Effector CD8-positive, alpha-beta T cell (primary cell): Measurements from ENCODE around the gene NUDT4.
"Not testable (repeated sequence)": the region's sequence is repeated elsewhere in the genome, so short reads cannot be mapped to it uniquely, and the experiment has no call there.

ENCODE experiments used
- DNase-seq: peaks from one replicate; lab custom pipeline; 2025; lab: John Stamatoyannopoulos, UW

Gene NUDT4

DNA sequence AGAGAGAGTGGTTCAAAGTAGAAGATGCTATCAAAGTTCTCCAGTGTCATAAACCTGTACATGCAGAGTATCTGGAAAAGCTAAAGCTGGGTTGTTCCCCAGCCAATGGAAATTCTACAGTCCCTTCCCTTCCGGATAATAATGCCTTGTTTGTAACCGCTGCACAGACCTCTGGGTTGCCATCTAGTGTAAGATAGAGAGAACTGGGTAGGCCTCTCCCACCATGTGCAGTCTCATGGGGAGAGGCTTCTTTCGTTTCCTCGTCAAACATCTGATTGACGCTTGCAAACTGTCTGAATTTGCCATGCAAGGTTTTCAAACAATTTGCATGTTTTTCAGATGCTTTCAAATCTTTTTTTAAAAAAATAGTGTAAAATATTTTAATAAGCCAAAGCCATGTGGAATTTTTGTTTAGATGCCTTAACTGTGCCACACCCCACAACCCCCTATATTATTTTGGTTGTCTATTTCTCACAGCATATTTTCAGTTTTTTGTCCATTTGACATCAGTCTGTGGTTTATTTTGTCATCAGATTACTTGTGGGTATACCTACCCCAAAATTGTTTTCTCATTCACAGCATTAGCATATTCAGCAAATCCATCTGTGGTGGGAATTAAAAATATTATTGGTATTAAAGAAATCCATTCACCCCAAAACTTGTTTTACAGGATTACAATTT, 21.6 kb downstream of the NUDT4 start:
- not testable (repeated sequence) for DNase-seq

- DNase-seq: no peak
Measured at GRCh38 chr12:93402333-93403311, 24.9 kb downstream of the NUDT4 start.

DNA sequence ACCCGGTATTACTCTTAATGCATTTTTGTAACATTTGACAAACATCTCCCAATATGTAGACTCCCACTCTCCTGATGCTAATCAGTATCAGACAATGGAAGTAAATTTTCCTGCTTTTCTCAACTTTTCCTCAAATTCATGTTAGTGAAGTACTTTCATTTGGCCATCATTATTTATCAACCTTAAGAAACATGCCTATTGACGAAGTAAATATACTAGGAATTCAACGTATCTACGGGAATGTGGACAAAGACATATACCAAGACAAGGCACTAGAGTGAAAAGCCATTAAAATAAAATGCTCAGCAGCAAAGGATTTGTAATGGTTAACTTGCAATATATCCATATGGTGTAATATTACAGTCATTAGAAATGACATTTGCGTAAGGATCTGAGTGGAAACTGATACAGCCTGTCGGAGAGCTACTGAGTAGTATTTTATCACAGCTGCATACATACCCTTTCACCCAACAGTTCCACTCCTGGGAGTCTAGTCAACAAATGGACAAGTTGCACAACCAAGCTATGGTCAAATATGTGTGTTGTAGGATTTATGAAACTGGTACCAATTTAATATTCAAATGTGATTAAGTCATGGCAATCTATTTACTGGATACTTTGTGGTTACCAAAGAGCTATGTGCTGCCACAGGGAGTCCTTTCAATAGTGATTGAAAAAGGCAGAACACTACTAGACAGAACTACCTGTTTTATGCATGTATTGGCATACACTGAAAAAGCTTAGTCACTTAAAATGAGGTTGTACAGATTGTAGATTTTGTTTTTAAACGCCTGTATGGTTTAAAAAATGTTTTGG, 26.5 kb downstream of the NUDT4 start:
- no peak for DNase-seq

DNA sequence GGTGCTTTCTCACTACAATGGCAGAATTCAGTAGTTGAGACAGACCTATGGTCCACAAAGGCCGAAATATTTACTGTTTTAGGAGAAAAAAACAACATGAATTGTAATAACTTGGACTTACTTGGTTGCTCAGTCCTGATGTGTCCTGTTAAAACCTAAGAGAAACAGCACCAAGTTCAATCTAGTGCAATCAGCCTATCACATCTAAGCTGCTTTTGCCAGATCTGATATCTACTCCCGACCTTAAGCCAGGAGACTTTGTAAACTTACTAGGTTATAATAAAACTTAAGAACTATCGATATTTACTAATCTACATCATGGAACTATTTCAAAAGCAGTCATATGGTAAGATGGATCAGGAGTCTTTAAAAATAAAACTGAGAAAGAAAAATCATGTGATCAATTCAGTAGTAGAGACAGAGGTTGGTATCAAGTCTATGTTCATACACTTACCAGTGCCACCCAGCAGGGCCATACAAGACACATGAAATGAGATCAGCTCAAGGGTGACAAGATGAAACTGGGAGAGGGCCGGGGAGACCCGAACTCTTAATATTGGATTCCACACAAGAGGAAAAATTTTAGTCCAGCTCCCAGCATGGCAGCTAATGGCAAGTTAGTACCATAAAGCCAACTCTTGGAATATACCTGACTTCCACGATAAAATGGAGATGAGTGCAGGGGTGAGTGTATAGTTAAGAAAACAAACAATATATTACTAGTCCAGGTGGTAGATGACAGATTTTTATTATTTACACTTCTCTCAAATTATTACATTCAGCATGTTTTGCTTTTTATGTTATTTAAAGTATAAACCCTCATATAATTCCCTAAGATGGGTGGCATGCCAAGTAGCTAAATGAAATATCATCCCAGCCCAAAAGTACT, 27.5 kb downstream of the NUDT4 start:
- no peak for DNase-seq

DNA sequence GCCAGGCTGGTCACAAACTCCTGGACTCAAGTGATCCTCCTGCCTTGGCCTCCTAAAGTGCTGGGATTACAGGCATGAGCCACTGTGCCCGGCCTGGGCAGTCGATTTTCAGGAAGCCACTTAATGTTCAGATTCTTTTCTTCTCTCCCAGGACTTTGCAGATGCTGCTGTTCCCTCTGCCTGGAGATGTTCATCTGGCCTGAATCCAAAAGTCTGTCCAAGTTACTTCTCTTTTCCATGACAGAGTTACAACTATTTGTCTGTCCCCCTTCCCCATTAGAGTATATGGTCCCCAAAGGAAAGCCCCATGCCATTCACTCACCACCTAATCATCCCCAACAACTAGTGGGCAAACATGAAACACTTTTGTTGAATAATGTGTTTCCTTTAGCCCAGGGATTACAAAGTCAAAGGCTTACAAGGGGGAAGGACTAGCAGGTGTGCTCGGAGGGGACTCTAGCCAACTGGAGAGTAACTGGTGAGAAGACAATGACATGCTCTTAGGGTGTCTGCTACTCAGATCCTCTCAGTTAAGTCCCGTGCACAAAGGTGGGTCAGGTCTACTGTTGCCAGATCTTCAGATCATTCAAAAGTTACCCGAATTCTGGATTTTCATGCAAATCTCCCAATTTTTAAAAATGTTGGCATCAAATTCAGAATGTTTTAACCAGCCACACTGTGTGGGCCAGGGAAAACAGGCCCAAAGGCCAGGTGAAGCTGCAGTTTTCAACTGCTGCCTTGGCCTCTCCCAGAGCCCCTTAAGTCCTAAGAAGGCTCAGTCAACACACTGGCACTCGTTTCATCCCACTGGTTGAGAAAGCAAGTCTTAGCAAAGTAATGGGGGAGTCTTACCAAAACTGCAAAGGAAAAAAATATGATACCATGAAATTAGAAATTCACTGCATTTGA, 29.6 kb downstream of the NUDT4 start:
- DNase-seq: no peak

DNA sequence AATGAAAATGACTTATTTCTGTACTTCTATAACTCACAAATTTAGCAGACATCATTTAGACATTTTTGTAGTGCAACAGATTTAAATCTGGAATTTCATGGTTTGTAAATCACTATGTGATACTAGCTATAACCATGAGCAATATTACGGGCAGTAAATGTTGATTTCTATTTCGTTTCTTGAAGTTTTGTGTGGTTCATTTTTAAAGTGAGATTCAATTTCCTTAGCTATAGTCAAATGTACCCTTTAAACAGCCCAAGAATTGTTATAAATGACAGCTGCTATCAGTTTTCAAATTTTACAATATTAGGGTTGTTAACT, 30.2 kb downstream of the NUDT4 start:
- no peak for DNase-seq

DNA sequence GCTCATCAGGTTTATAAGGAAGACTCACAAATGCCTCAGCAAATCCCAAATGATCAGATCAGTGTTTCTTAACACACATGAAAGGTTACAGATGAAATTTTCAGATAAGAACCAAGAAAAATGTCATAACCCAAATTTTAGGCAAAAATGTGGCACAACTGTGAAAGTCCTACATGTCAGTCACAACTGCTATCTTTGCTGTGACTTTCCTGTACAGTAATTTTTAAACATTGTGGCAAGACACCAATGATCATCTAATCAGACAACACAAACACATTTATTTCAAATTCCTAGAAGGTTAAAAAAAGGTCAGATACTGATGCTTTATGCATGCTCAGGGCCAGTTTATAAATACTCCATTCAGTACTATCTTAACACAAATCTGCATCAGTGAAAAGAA, 31.1 kb downstream of the NUDT4 start:
- DNase-seq: no peak

GRCh38 chr12:93409343-93410187, 31.8 kb downstream of the NUDT4 start:
- DNase-seq: not testable (repeated sequence)

GRCh38 chr12:93411060-93411459, 33.3 kb downstream of the NUDT4 start:
- DNase-seq: not testable (repeated sequence)

DNA sequence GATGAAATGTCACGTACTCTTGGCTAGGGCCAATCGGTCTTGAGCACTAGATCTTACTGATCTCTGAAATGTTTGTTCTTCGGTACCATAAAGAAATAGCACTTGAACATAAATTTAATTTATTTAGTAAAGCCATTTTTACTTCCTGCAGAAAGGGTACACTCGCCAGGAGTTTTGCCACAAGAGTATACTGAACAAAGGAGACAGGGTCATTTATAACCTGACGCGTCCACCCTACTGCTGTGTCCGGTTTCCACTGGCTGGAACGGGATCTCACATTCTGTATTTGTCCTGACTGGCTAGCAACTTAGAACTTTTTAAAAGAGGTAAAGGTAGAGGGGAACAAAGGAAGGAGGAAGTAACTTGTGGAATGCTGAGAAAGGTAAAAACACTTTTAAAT, 34.7 kb downstream of the NUDT4 start:
- DNase-seq: not testable (repeated sequence)

GRCh38 chr12:93413064-93413463, 35.3 kb downstream of the NUDT4 start:
- DNase-seq: no peak

DNA sequence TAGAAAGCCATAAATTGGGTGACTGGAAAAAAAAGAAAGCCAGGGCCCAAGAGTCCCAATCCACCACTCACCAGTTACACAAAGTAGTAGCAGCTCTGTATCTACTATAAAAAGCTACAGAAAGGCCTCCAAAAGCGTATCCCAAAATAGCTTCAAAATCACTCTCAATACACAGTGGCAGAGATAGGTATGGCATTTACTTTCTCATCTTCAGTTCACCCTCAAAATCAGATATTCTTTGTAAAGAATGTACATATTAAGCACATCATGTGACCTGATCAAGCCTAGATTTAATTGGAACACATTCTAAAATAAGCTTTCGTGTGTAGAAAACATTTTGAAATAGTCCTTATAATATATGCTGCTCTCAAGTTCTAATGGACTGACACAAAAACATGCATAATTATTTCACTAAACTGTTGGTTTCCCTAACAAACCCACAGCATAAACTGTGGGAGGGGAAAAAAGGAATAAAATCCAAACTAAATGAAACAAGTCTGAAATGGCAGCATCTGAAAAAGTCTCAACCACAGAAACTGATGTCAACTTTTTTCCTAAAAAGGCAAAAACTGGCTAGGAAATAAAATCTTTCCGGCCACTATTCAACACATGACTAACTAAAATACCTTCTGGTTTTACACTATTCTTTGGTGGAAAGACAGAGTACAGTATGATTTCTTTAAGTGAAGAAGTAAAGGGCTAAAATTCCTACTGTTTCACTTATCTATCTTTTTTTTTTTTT, 38.2 kb downstream of the NUDT4 start:
- DNase-seq: no peak

- DNase-seq: no peak
Measured at GRCh38 chr12:93417967-93418480, 40.3 kb downstream of the NUDT4 start.

DNA sequence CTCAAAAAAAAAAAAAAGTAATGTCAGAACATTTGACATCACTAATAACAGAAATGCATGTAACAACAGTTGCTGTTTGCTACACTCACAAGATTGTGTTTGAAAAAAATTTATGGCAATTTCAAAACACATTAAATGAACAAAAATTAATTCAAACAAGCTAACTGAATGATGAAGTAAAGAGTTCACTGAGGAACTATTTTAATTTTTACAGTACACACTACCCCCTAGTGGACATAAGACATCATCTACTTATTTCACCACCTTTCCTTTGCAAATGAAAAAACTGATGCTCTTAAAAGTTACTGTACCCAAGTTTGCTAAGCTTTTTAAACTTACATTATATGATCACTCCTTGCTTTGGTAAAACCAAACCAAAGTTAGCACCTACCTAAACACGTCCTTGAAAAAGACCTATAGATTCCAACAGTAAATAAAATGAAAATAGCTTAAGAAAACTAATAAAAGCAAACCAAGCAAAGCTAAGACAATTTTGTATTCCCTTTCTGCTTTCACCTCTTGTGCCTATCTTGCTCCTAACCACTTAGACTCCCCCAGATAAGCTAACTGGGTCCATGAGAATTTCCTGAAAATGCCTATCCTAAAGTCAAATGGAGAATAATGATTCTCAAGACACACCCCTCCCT, 41.8 kb downstream of the NUDT4 start:
- DNase-seq: no peak

DNA sequence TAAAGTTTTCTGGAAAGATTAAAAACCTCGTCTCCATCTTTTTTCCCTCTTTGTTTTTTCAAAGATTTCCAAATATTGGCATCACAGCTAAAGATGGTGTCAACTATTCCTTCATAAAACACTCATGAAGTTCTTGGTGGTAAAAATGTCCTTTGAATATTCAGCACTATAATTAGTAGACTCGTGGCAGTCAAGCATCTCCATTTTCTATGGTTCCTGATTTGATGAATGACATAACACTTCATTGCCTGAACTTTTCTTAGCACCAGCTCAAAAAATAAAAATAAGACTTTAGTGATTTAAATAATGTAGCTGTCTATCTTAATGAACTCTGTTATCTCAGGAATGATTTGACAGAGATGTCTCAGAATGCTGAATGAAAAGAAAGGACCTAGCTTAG, 44.3 kb downstream of the NUDT4 start:
- no peak for DNase-seq

DNA sequence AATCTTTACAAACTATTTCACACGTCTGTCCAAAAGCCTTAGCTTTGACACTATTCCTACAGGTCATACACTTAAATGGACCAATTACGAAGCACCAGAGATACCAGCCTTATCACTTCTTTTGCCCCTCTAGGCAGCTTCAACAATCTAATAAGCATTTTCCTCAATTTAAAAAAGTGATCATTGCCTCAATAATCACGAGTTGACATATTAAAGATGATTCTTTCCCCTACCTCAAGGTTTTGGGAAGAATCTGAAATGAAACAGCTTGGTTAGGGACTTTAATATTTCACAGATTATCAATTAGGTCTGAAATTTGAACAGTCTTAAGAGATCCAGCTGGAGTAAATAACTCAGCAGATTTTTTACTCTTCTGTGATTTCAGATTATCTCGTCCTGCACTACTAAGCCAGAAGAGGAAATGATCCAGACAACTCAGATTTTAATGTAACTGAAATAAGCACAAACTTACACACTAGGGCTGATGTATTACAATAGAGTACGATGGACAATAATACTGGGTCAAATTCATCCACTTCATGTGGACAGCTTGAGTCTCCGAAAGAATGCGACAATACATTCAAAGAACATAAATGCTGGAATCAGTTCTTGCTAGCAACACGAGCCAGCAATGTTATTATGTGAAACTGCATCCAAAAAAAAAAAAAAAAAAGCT, 48.1 kb downstream of the NUDT4 start:
- no peak for DNase-seq

DNA sequence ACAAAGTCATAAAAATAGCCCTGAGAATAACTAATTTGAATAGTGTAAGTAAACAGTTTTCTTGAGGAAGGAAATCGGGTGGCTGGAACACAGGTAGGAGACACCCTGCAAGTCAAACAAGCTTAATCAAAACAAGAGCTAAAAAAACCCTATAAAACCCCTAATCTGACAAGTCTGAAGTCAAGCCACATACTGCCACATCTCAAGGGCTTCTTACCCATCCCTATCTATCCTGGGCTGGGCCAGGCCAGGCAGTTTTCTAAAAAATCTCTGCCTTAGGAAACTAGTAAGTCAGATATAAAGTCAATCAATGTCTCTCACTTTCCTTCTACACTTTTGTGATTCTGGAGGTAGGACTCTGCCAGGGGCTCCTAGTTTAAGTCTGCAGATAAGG, 48.7 kb downstream of the NUDT4 start:
- DNase-seq: no peak
